Aorta (tissue), 5 donors: ENCODE results near the gene SOD3. TPM values are rescaled to one million over a fixed set of nuclear protein-coding genes. Genes with fewer than 3 reads are reported as not detected.

Source experiments
- ATAC-seq: fragments of 200-7000 bp; cut with Tn5 transposase; one replicate; pipeline ENCODE4 v1.9.1; 2022; ENCODE audit warnings: moderate library complexity; ENCODE audit not compliant: low FRiP score
- DNase-seq, 2 donors: peaks; one replicate each; pipeline ENCODE4 v3.0.0-alpha.2; 2020
- H3K27ac ChIP-seq, 2 donors: one replicate each; pipeline ENCODE4 v1.5.1; 2013; ENCODE audit warnings: low read length in 2 of 2, mild to moderate bottlenecking in 2 of 2, moderate library complexity in 2 of 2, control low read depth in 1 of 2, inconsistent platforms in 1 of 2, low read depth in 1 of 2
- H3K27me3 ChIP-seq, 2 donors: one replicate each; pipeline ENCODE4 v1.6.1; 2013; ENCODE audit warnings: control low read depth in 1 of 2, low read length in 1 of 2, mild to moderate bottlenecking in 1 of 2, moderate library complexity in 1 of 2; ENCODE audit not compliant: insufficient read depth in 2 of 2, control insufficient read depth in 1 of 2
- H3K36me3 ChIP-seq, 2 donors: one replicate each; pipeline ENCODE4 v1.6.1; 2013; ENCODE audit warnings: control low read depth in 1 of 2, low read length in 1 of 2, mild to moderate bottlenecking in 1 of 2; ENCODE audit not compliant: insufficient read depth in 2 of 2, control insufficient read depth in 1 of 2
- H3K4me1 ChIP-seq, 2 donors: one replicate each; pipeline ENCODE4 v1.6.1; 2013; ENCODE audit warnings: low read length in 2 of 2, control low read depth in 1 of 2, mild to moderate bottlenecking in 1 of 2, moderate library complexity in 1 of 2; ENCODE audit not compliant: insufficient read depth in 2 of 2, control insufficient read depth in 1 of 2
- H3K4me3 ChIP-seq, 2 donors: one replicate each; pipeline ENCODE4 v1.5.1; 2013; ENCODE audit warnings: low read length in 2 of 2, control low read depth in 1 of 2, mild to moderate bottlenecking in 1 of 2
- H3K9me3 ChIP-seq: one replicate; pipeline ENCODE4 v1.6.1; 2013; ENCODE audit warnings: mild to moderate bottlenecking, low read length; ENCODE audit not compliant: control insufficient read depth
- WGBS, 2 donors: extraction: QIAGEN DNeasy Blood & Tissue Kit; methylation state at CpG; one replicate each; pipeline ENCODE4 v1.1.7; 2013; 5-methylcytosine and 5-hydroxymethylcytosine counted together
- intact Hi-C, 2 donors: fragments of 100-400 bp; cut with DNase I; formaldehyde crosslinking; loops; one replicate each; pipeline versions ENCODE4 v1.14.2 to v1.15.0; 2022
- polyA plus RNA-seq, 2 donors: library from polyadenylated mRNA; stranded (reverse); fragments of 200-250 nt; gene quantifications; one replicate each; pipeline ENCODE4 v1.2.3, GENCODE V29; 2013
- total RNA-seq, 2 donors: library from RNA; stranded (reverse); fragmentation: NEBNext Ultra II Directional; extraction: Animal tissue kit (Norgen Biotek cat#: 25700); gene quantifications; one replicate each; pipeline ENCODE4 v1.2.1, GENCODE V29; 2021
- donor health status: healthy with polysubstance abuse.
- donor health status: Bipolar disorder and iron deficiency.
- donor health status: DM: no; HTN: no; CAD: no.
- donor health status: DM: no; HTN: no; CAD: no.
- donor health status: DM: yes; HTN: yes; CAD: no.

The SOD3 gene
- total and polyA plus RNA-seq, 4 donors, result 108 to 380 (median 335) TPM

- Histone ChIP-seq H3K9me3 (no peaks in the 10 kb centered on the region), H3K4me1 (no peaks in the 10 kb centered on the region), H3K36me3 (no peaks in the 10 kb centered on the region), H3K27me3 (no peaks in the 10 kb centered on the region), H3K4me3 (no peak overlapping the region), H3K27ac (no peak overlapping the region)
- intact Hi-C loops, result no loop called here
- WGBS, 2 donors, result 96% methylated on average over 5 of the region's 5 CpGs
- DNase-seq, result no peak
- no peak for ATAC-seq
These were observed 23.2 kb upstream of the SOD3 start for GRCh38 chr4:24772061-24772705.

- H3K9me3 ChIP-seq, result no peaks in the 10 kb centered on the region
- ATAC-seq (no peak), DNase-seq (no peak)
- no peak overlapping the region for H3K27ac ChIP-seq
- no peaks in the 10 kb centered on the region for H3K36me3 ChIP-seq
- intact Hi-C loops, result no loop called here
- no peaks in the 10 kb centered on the region for H3K4me1 ChIP-seq
- 29 to 36% methylated on average over 6 of the region's 6 CpGs for WGBS, 2 donors
- no peak overlapping the region for H3K4me3 ChIP-seq
- no peaks in the 10 kb centered on the region for H3K27me3 ChIP-seq
These were observed 22.4 kb upstream of the SOD3 start for GRCh38 chr4:24772952-24773351.

GRCh38 chr4:24774452-24774851, 20.9 kb upstream of the SOD3 start:
- Histone ChIP-seq H3K27ac (no peak overlapping the region), H3K36me3 (no peaks in the 10 kb centered on the region), H3K4me1 (no peaks in the 10 kb centered on the region), H3K9me3 (no peaks in the 10 kb centered on the region), H3K4me3 (no peak overlapping the region), H3K27me3 (no peaks in the 10 kb centered on the region)
- ATAC-seq (no peak), DNase-seq (no peak)
- WGBS, 2 donors, result 5 to 16% methylated on average over 2 of the region's 2 CpGs
- intact Hi-C loops, result no loop called here

DNA sequence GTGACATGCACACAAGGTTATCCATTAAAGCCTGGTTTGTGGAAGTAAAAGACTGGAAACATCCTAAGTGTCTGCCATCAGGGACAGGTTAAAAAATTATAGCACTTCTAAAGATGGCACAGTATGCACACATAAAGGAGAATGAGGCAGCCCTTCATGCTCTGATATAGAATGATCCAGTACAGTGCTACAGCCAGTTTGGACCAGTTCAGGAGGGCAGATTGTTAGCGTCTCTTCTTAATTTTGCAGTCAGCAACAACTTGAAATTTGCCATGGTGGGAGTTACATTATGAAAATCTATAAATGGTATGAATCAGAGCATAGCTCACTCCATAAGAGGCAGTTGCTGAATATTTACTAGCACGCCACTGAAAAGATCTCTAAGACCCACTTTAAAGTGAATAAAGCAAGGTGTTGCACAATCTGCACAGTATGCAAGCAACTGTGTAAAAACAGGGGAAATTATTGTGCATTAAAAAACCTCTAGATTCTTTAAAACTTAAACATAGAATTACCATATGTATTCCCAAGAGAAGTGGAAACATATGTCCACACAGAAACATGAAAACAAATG, 20.3 kb upstream of the SOD3 start:
- intact Hi-C loops, result loop anchor here in 1 of 2 donors (5.0 kb wide), 2 partner anchors 43 to 88 kb away; no protein-coding TSS in a partner anchor
- Histone ChIP-seq H3K36me3 (no peaks in the 10 kb centered on the region), H3K4me3 (no peak overlapping the region), H3K27me3 (no peaks in the 10 kb centered on the region), H3K27ac (no peak overlapping the region), H3K4me1 (peaks cover 1 to 4% of the 10 kb centered on the region in 2 donors), H3K9me3 (no peaks in the 10 kb centered on the region)
- ATAC-seq (no peak), DNase-seq (no peak)
- WGBS, 2 donors, result 55 to 89% methylated on average over 2 of the region's 2 CpGs

DNA sequence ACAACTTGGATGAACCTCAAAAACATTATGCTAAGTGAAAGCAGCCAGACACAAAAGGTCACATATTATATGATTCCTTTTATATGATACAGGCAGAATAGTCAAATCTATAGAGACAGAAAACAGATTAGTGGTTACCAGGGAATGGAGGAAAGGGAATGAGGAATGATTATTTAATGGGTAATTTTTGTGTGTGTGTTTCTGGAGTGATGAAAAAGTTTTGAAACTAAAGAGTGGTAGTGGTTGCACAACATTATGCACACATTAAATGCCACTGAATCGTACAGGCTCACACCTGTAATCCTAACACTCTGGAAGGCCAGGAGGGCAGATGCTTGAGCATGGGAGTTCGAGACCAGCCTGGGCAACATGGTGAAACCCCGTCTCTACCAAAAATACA, 19.6 kb upstream of the SOD3 start:
- intact Hi-C loops, result loop anchor here in 1 of 2 donors (5.0 kb wide), 2 partner anchors 43 to 88 kb away; no protein-coding TSS in a partner anchor
- Histone ChIP-seq H3K36me3 (no peaks in the 10 kb centered on the region), H3K27ac (no peak overlapping the region), H3K27me3 (no peaks in the 10 kb centered on the region), H3K4me3 (no peak overlapping the region), H3K4me1 (peaks cover 2 to 6% of the 10 kb centered on the region in 2 donors), H3K9me3 (no peaks in the 10 kb centered on the region)
- no peak for ATAC-seq
- DNase-seq, result no peak
- WGBS, 2 donors, result 91 to 95% methylated on average over 3 of the region's 3 CpGs

DNA sequence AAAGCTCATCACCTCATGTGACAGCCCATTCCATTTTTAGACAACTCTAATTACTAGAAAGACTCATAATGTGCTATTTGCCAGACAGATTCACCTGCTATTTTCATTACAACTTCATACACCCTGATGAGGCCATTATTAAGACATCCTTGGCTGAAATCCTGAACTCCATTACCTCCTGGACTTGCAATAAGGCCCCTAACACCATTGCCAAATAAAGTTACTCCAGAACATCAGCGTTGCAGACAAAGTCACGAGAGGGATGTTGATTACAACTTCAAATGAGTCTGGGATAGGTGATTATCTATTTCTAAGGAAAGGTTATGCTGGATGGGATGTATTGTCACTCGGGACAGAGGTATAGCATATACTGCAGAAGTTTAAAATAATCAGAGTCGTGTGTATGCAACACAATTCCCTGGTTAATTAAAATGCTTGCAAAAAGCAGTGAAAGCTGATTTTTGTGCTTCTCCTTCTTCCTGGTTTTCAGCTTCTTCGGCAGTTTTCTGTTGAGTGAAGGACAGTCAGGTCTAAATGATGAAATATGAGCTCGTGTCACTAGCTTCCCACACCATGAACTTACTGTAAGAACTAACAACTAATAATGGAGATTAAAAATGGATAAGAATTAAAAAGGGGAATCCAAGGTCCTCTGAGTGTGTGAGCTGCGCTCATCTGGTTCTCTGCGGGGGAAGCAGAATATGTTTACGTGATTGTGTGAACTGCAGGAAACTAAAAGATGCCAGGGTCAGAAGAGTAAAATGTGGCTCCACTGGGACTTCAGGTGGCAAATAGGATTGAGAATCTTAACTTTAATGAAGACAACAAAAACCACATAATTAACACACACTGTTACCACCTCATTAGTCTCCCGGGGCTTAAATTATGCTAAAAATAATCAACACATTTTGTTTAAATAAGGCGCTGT, 17.6 kb upstream of the SOD3 start:
- ATAC-seq, result no peak
- peaks cover 2 to 6% of the 10 kb centered on the region in 2 donors for H3K4me1 ChIP-seq
- no peak overlapping the region for H3K27ac ChIP-seq
- no peaks in the 10 kb centered on the region for H3K36me3 ChIP-seq
- WGBS, 2 donors, result 42% methylated on average over 11 of the region's 11 CpGs
- no peak overlapping the region for H3K4me3 ChIP-seq
- no peak for DNase-seq
- no peaks in the 10 kb centered on the region for H3K9me3 ChIP-seq
- H3K27me3 ChIP-seq, result no peaks in the 10 kb centered on the region
- intact Hi-C loops, result loop anchor here in 1 of 2 donors (5.0 kb wide), 2 partner anchors 45 to 90 kb away; no protein-coding TSS in a partner anchor

- no peaks in the 10 kb centered on the region for H3K27me3 ChIP-seq
- H3K4me1 ChIP-seq, result peaks cover 2 to 6% of the 10 kb centered on the region in 2 donors
- WGBS, 2 donors, result 15 to 16% methylated on average over 3 of the region's 3 CpGs
- intact Hi-C loops, result loop anchor here in 1 of 2 donors (5.0 kb wide), 2 partner anchors 46 to 91 kb away; no protein-coding TSS in a partner anchor
- no peaks in the 10 kb centered on the region for H3K9me3 ChIP-seq
- no peaks in the 10 kb centered on the region for H3K36me3 ChIP-seq
- H3K4me3 ChIP-seq, result no peak overlapping the region
- ATAC-seq (peak; percentile 78), DNase-seq (peak in 1 of 2 donors; percentile 72)
- H3K27ac ChIP-seq, result peak overlapping the region in 1 of 2 donors; percentile 26
These were observed 16.7 kb upstream of the SOD3 start for GRCh38 chr4:24778464-24779225.

DNA sequence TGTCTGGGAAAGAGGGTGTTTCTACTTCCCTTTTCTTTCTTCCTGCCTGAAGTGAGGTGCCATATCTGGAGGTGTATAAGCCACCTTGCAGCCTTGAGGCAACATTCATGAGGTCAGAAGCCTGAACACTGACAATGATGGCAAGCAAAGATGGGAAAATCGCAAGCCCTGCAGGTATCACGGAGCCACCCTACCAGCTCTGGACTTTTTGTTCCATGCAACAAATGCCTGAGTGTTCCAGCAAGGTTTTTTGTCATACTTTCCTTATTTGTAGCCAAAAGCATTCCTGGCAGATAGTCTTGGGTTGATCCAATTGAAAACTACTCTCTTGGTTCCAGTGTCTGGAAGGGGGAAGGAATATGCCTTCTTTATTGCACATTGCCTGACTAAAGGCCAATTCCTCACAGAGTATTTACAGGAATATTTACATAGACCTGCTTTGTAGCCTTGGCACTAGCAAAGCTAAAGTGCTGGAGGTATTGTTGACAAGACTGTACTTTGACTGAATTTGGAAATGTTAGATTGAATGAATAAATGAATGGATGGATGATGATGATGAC, 14.4 kb upstream of the SOD3 start:
- Histone ChIP-seq H3K27me3 (no peaks in the 10 kb centered on the region), H3K27ac (peak overlapping the region; percentile 46 to 99), H3K4me3 (no peak overlapping the region), H3K36me3 (no peaks in the 10 kb centered on the region), H3K4me1 (peaks cover 2 to 6% of the 10 kb centered on the region in 2 donors), H3K9me3 (no peaks in the 10 kb centered on the region)
- intact Hi-C loops, result loop anchor here in 1 of 2 donors (5.0 kb wide), 2 partner anchors 49 to 199 kb away; partner anchors contain the start of gene DHX15
- ATAC-seq, result peak; percentile 3
- no peak for DNase-seq
- WGBS, 2 donors, result 28 to 42% methylated on average over 2 of the region's 2 CpGs
